GM23338 (cell line): ENCODE measurements around the gene EFCAB9.

Experiments
- CREB1 ChIP-seq: fragments of 250-450 bp; sonication (Bioruptor Pico); IDR thresholded peaks from 2 replicates; pipeline ENCODE4 v1.5.0; 2020; ENCODE audit warnings: low read depth, mild to moderate bottlenecking, moderate library complexity
- EZH2 ChIP-seq: fragments of 200-600 bp; sonication (generic); IDR thresholded peaks from one replicate; pipeline ENCODE4 v1.8.0; 2017; ENCODE audit warnings: antibody characterized with exemption, mild to moderate bottlenecking, low read depth; ENCODE audit not compliant: unreplicated experiment
- EZH2phosphoT487 ChIP-seq: fragments of 200-600 bp; sonication (generic); IDR thresholded peaks from one replicate; pipeline ENCODE4 v1.8.1; 2018; ENCODE audit warnings: antibody characterized with exemption; ENCODE audit not compliant: unreplicated experiment
- JUNB ChIP-seq: IDR thresholded peaks from one replicate; pipeline ENCODE4 v1.6.1; 2016; ENCODE audit warnings: antibody characterized with exemption; ENCODE audit not compliant: unreplicated experiment
- NANOG ChIP-seq: IDR thresholded peaks from 2 replicates; pipeline ENCODE4 v1.6.1; 2016; ENCODE audit warnings: antibody characterized with exemption, borderline replicate concordance
- POLR2AphosphoS5 ChIP-seq: IDR thresholded peaks from 2 replicates; pipeline ENCODE4 v1.6.1; 2016; ENCODE audit warnings: antibody characterized with exemption, low read depth
- STAT1 ChIP-seq: IDR thresholded peaks from one replicate; pipeline ENCODE4 v1.6.1; 2016; ENCODE audit warnings: antibody characterized with exemption; ENCODE audit not compliant: unreplicated experiment
- ZNF331 ChIP-seq: fragments of 250-450 bp; sonication (Bioruptor Pico); IDR thresholded peaks from 2 replicates; pipeline ENCODE4 v1.5.0; 2020; ENCODE audit warnings: low read depth, mild to moderate bottlenecking, moderate library complexity
- TF ChIP-seq, protein P1 (sequence below), 2 experiments: fragments of 200-600 bp in 1 of 2; sonication (generic) in 1 of 2; conservative IDR thresholded peaks; 2 replicates each; pipeline versions ENCODE4 v1.5.1 to v1.6.1; 2016 to 2017; ENCODE audit warnings: antibody characterized with exemption in 2 of 2, low read depth in 2 of 2, mild to moderate bottlenecking in 2 of 2, moderate library complexity in 1 of 2
- TF ChIP-seq, protein P2 (sequence below): IDR thresholded peaks from 2 replicates; pipeline ENCODE4 v1.6.1; 2016; ENCODE audit warnings: antibody characterized with exemption
- TF ChIP-seq, protein P3 (sequence below): IDR thresholded peaks from one replicate; pipeline ENCODE4 v1.6.1; 2018; ENCODE audit warnings: antibody characterized with exemption; ENCODE audit not compliant: unreplicated experiment

DNA sequence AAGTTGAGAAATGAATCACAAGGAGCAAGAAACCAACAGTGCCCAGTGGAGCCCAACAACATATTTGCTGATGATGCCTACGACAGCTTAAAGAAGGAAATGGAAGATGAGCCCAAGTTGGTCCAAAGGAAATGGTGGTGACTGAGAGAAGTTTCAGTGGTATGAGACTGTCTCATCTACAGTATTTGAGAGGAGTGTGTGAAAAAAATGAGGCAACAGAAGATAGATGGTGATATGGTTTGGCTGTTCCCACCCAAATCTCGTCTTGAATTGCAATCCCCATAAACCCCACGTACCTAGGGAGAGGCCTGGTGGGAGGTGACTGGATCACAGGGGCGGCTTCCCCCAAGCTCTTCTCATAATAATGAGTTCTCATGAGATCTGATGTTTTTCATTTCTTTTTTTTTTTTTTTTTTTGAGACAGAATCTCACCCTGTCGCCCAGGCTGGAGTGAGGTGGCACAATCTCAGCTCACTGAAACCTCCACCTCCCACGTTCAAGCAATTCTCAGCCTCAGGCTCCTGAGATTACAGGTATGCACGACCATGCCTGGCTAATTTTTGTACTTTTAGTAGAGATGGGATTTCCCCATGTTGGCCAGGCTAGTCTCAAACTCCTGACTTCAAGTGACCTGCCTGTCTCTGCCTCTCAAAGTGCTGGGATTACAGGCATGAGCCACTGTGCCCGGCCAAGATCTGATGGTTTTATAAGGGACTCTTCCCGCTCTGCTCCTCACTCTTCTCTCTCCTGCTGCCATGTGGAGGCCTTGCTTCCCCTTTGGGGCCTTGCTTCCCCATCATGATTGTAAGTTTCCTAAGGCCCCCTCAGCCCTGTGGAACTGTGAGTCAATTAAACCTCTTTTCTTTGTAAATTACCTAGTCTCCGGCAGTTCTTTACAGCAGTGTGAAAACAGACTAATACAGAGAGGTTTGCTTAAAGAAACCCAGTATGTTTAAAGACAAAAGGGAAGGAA lies 30.2 kb downstream of the EFCAB9 start:
- TF ChIP-seq, protein P1, sequence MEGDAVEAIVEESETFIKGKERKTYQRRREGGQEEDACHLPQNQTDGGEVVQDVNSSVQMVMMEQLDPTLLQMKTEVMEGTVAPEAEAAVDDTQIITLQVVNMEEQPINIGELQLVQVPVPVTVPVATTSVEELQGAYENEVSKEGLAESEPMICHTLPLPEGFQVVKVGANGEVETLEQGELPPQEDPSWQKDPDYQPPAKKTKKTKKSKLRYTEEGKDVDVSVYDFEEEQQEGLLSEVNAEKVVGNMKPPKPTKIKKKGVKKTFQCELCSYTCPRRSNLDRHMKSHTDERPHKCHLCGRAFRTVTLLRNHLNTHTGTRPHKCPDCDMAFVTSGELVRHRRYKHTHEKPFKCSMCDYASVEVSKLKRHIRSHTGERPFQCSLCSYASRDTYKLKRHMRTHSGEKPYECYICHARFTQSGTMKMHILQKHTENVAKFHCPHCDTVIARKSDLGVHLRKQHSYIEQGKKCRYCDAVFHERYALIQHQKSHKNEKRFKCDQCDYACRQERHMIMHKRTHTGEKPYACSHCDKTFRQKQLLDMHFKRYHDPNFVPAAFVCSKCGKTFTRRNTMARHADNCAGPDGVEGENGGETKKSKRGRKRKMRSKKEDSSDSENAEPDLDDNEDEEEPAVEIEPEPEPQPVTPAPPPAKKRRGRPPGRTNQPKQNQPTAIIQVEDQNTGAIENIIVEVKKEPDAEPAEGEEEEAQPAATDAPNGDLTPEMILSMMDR (conservative IDR thresholded peaks at IDR 0.05; ENCODE audit: low read depth in 2 of 2) = no peak
- TF ChIP-seq, protein P2, sequence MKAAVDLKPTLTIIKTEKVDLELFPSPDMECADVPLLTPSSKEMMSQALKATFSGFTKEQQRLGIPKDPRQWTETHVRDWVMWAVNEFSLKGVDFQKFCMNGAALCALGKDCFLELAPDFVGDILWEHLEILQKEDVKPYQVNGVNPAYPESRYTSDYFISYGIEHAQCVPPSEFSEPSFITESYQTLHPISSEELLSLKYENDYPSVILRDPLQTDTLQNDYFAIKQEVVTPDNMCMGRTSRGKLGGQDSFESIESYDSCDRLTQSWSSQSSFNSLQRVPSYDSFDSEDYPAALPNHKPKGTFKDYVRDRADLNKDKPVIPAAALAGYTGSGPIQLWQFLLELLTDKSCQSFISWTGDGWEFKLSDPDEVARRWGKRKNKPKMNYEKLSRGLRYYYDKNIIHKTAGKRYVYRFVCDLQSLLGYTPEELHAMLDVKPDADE = no peak
- TF ChIP-seq POLR2AphosphoS5 = no peak
- TF ChIP-seq EZH2phosphoT487 = no peak
- TF ChIP-seq JUNB = no peak
- TF ChIP-seq EZH2 = no peak
- no peak for TF ChIP-seq NANOG
- no peak for TF ChIP-seq CREB1 (CRISPR knock-in tag)
- TF ChIP-seq, protein P3, sequence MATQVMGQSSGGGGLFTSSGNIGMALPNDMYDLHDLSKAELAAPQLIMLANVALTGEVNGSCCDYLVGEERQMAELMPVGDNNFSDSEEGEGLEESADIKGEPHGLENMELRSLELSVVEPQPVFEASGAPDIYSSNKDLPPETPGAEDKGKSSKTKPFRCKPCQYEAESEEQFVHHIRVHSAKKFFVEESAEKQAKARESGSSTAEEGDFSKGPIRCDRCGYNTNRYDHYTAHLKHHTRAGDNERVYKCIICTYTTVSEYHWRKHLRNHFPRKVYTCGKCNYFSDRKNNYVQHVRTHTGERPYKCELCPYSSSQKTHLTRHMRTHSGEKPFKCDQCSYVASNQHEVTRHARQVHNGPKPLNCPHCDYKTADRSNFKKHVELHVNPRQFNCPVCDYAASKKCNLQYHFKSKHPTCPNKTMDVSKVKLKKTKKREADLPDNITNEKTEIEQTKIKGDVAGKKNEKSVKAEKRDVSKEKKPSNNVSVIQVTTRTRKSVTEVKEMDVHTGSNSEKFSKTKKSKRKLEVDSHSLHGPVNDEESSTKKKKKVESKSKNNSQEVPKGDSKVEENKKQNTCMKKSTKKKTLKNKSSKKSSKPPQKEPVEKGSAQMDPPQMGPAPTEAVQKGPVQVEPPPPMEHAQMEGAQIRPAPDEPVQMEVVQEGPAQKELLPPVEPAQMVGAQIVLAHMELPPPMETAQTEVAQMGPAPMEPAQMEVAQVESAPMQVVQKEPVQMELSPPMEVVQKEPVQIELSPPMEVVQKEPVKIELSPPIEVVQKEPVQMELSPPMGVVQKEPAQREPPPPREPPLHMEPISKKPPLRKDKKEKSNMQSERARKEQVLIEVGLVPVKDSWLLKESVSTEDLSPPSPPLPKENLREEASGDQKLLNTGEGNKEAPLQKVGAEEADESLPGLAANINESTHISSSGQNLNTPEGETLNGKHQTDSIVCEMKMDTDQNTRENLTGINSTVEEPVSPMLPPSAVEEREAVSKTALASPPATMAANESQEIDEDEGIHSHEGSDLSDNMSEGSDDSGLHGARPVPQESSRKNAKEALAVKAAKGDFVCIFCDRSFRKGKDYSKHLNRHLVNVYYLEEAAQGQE = no peak
- no peak for TF ChIP-seq STAT1
- no peak for TF ChIP-seq ZNF331 (CRISPR knock-in tag)
